ENCODE measurements around the gene DSG2. TPM values are rescaled to one million over a fixed set of nuclear protein-coding genes. Genes with fewer than 3 reads are reported as not detected.

Gene DSG2
- total RNA-seq, 1 experiment from 2014 or later, result 194 TPM

- Mint-ChIP-seq H3K4me3 (ENCODE audit: low read depth, unreplicated experiment) (peak overlapping the region; percentile 80), H3K4me1 (ENCODE audit: low read depth, unreplicated experiment) (peaks cover 17% of the 10 kb centered on the region), H3K9me3 (ENCODE audit: low read depth, unreplicated experiment) (no peaks in the 10 kb centered on the region), H3K27me3 (ENCODE audit: unreplicated experiment) (no peaks in the 10 kb centered on the region), H3K36me3 (ENCODE audit: insufficient read depth, unreplicated experiment) (peaks cover 30% of the 10 kb centered on the region), H3K27ac (ENCODE audit: unreplicated experiment) (peak overlapping the region; percentile 85)
- BruUV-seq (replicated peaks), result TSS peak; percentile 62
- intact Hi-C loops (cut with micrococcal nuclease; ENCODE audit: unreplicated experiment), result loop anchor here (10.0 kb wide), 1 partner anchor 404 kb away; no protein-coding TSS in a partner anchor
- TF ChIP-seq, protein P1, sequence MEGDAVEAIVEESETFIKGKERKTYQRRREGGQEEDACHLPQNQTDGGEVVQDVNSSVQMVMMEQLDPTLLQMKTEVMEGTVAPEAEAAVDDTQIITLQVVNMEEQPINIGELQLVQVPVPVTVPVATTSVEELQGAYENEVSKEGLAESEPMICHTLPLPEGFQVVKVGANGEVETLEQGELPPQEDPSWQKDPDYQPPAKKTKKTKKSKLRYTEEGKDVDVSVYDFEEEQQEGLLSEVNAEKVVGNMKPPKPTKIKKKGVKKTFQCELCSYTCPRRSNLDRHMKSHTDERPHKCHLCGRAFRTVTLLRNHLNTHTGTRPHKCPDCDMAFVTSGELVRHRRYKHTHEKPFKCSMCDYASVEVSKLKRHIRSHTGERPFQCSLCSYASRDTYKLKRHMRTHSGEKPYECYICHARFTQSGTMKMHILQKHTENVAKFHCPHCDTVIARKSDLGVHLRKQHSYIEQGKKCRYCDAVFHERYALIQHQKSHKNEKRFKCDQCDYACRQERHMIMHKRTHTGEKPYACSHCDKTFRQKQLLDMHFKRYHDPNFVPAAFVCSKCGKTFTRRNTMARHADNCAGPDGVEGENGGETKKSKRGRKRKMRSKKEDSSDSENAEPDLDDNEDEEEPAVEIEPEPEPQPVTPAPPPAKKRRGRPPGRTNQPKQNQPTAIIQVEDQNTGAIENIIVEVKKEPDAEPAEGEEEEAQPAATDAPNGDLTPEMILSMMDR (IDR thresholded peaks at IDR 0.05; ENCODE audit: unreplicated experiment), result no peak
- no peak for DNase-seq
- CTCF ChIA-PET, result interaction anchor here (0.8 to 3.5 kb wide), 2 partner anchors 75 to 238 kb away, joined by 3 to 15 read pairs; no protein-coding TSS in a partner anchor
Measured at GRCh38 chr18:31498574-31499524, 872 bp downstream of the DSG2 start.

GRCh38 chr18:31500051-31500688, 2.2 kb downstream of the DSG2 start:
- Mint-ChIP-seq H3K27ac (ENCODE audit: unreplicated experiment) (no peak overlapping the region), H3K36me3 (ENCODE audit: insufficient read depth, unreplicated experiment) (peaks cover 30% of the 10 kb centered on the region), H3K4me1 (ENCODE audit: low read depth, unreplicated experiment) (peaks cover 17% of the 10 kb centered on the region), H3K4me3 (ENCODE audit: low read depth, unreplicated experiment) (peak overlapping the region; percentile 54), H3K27me3 (ENCODE audit: unreplicated experiment) (no peaks in the 10 kb centered on the region), H3K9me3 (ENCODE audit: low read depth, unreplicated experiment) (no peaks in the 10 kb centered on the region)
- TF ChIP-seq, protein P1 (IDR thresholded peaks at IDR 0.05; ENCODE audit: unreplicated experiment), result no peak
- intact Hi-C loops (cut with micrococcal nuclease; ENCODE audit: unreplicated experiment), result no loop called here
- CTCF ChIA-PET, result interaction anchor here (0.7 to 3.5 kb wide), 4 partner anchors 10 to 524 kb away, joined by 3 to 15 read pairs (median 6); no protein-coding TSS in a partner anchor
- no TSS peak for BruUV-seq (replicated peaks)
- no peak for DNase-seq

- CTCF ChIA-PET, result no interaction called here
- DNase-seq, result no peak
- BruUV-seq (replicated peaks), result no TSS peak
- Mint-ChIP-seq H3K4me1 (ENCODE audit: low read depth, unreplicated experiment) (peaks cover 17% of the 10 kb centered on the region), H3K27me3 (ENCODE audit: unreplicated experiment) (no peaks in the 10 kb centered on the region), H3K4me3 (ENCODE audit: low read depth, unreplicated experiment) (no peak overlapping the region), H3K27ac (ENCODE audit: unreplicated experiment) (no peak overlapping the region), H3K36me3 (ENCODE audit: insufficient read depth, unreplicated experiment) (peaks cover 24% of the 10 kb centered on the region), H3K9me3 (ENCODE audit: low read depth, unreplicated experiment) (no peaks in the 10 kb centered on the region)
- TF ChIP-seq, protein P1 (IDR thresholded peaks at IDR 0.05; ENCODE audit: unreplicated experiment), result no peak
- intact Hi-C loops (cut with micrococcal nuclease; ENCODE audit: unreplicated experiment), result no loop called here
Measured at GRCh38 chr18:31503011-31503410, 5.0 kb downstream of the DSG2 start.

DNA sequence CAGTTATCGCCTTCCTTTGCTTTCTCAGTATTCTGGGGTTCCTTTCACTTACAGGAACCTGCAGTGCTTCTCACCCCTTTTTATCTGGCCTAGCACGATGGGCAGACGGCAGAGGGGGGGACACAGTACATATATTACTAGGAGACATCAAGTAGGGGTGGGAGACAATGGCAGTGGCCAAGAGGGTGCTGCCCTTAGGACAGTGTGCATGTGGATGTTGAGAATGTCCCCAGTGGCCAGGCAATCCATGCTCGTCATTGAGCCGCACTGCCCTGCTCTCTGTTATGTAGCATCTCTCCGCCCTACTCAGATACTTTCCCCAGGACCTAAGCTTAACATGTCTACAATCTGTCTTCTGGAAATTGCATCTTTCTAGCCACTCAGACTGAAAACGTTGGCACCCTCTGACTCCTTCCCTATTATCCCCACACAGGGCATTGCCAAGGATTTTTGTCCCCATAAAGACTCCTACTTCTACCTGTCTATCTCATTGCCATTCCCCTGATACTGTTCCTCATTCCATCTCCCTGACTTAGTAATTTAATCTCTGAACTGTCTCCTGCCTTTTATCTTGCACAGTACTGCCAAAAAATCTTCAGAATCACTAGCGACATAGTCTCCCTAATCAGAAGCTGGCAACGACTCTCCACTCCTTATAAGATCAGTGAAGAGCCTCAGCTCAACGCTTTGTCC, 6.6 kb downstream of the DSG2 start:
- no peak overlapping the region for H3K27ac Mint-ChIP-seq (ENCODE audit: unreplicated experiment)
- TF ChIP-seq, protein P1 (IDR thresholded peaks at IDR 0.05; ENCODE audit: unreplicated experiment), result no peak
- no peak for DNase-seq
- no peak overlapping the region for H3K4me3 Mint-ChIP-seq (ENCODE audit: low read depth, unreplicated experiment)
- H3K4me1 Mint-ChIP-seq (ENCODE audit: low read depth, unreplicated experiment), result peaks cover 31% of the 10 kb centered on the region
- peaks cover 8% of the 10 kb centered on the region for H3K36me3 Mint-ChIP-seq (ENCODE audit: insufficient read depth, unreplicated experiment)
- intact Hi-C loops (cut with micrococcal nuclease; ENCODE audit: unreplicated experiment), result no loop called here
- H3K9me3 Mint-ChIP-seq (ENCODE audit: low read depth, unreplicated experiment), result no peaks in the 10 kb centered on the region
- no TSS peak for BruUV-seq (replicated peaks)
- CTCF ChIA-PET, result interaction anchor here (1.2 kb wide), 1 partner anchor 80 kb away, joined by 6 read pairs; no protein-coding TSS in a partner anchor
- no peaks in the 10 kb centered on the region for H3K27me3 Mint-ChIP-seq (ENCODE audit: unreplicated experiment)

Data from Calu3 (cell line).